ENCODE data around the gene SLC2A11.
"Not testable (repeated sequence)": the region's sequence is repeated elsewhere in the genome, so short reads cannot be mapped to it uniquely, and the experiment has no call there.

The SLC2A11 gene

GRCh38 chr22:23847991-23848864 is 9.4 kb upstream of the SLC2A11 start:
- no peak for DNase-seq

GRCh38 chr22:23849009-23850006 is 8.4 kb upstream of the SLC2A11 start:
- DNase-seq: peak; percentile 88 to 95 (median 95)

GRCh38 chr22:23850136-23850611 is 7.5 kb upstream of the SLC2A11 start:
- no peak for DNase-seq

GRCh38 chr22:23856721-23857605 is 712 bp upstream of the SLC2A11 start:
- peak; percentile 36 to 52 (median 39) for DNase-seq

- DNase-seq: no peak
Observed at GRCh38 chr22:23858484-23858815, 775 bp downstream of the SLC2A11 start.

GRCh38 chr22:23859201-23859600 is 1.5 kb downstream of the SLC2A11 start:
- DNase-seq: no peak

- not testable (repeated sequence) for DNase-seq
Observed at GRCh38 chr22:23860187-23860586, 2.5 kb downstream of the SLC2A11 start.

GRCh38 chr22:23862103-23862502 is 4.4 kb downstream of the SLC2A11 start:
- peak; percentile 42 to 57 (median 52) for DNase-seq

- not testable (repeated sequence) for DNase-seq
Observed at GRCh38 chr22:23864499-23865154, 7.0 kb downstream of the SLC2A11 start.

GRCh38 chr22:23868580-23868979 is 10.9 kb downstream of the SLC2A11 start:
- no peak for DNase-seq

GRCh38 chr22:23874871-23875270 is 17.2 kb downstream of the SLC2A11 start:
- DNase-seq: no peak

- no peak for DNase-seq
Observed at GRCh38 chr22:23875801-23876200, 18.1 kb downstream of the SLC2A11 start.

GRCh38 chr22:23877566-23877965 is 19.9 kb downstream of the SLC2A11 start:
- no peak for DNase-seq

- no peak for DNase-seq
Observed at GRCh38 chr22:23878219-23878618, 20.5 kb downstream of the SLC2A11 start.

- DNase-seq: no peak
Observed at GRCh38 chr22:23882370-23882769, 24.7 kb downstream of the SLC2A11 start.

- DNase-seq: no peak
Observed at GRCh38 chr22:23883658-23884057, 26.0 kb downstream of the SLC2A11 start.

GRCh38 chr22:23884140-23884539 is 26.5 kb downstream of the SLC2A11 start:
- no peak for DNase-seq

GRCh38 chr22:23888615-23889401 is 31.1 kb downstream of the SLC2A11 start:
- peak; percentile 8 to 23 (median 15) for DNase-seq

GRCh38 chr22:23889620-23890019 is 31.9 kb downstream of the SLC2A11 start:
- no peak for DNase-seq

GRCh38 chr22:23891726-23892125 is 34.1 kb downstream of the SLC2A11 start:
- DNase-seq: no peak

- DNase-seq: no peak
Observed at GRCh38 chr22:23892130-23892529, 34.5 kb downstream of the SLC2A11 start.
